GM08714 (cell line): Measurements from ENCODE around the gene RUFY4.
"Not testable (repeated sequence)": the region's sequence is repeated elsewhere in the genome, so short reads cannot be mapped to it uniquely, and the experiment has no call there.

Experiments used
- H3K4me3 ChIP-seq: fragments of 200-500 bp; sonication (Bioruptor generic); 2 replicates; pipeline ENCODE4 v1.5.1; 2014; ENCODE audit warnings: mild to moderate bottlenecking, low read length, inconsistent platforms
- ZNF274 ChIP-seq: IDR thresholded peaks from 2 replicates; pipeline ENCODE4 v1.6.1; 2012; ENCODE audit warnings: mild to moderate bottlenecking, low read depth, low read length

Gene RUFY4

DNA sequence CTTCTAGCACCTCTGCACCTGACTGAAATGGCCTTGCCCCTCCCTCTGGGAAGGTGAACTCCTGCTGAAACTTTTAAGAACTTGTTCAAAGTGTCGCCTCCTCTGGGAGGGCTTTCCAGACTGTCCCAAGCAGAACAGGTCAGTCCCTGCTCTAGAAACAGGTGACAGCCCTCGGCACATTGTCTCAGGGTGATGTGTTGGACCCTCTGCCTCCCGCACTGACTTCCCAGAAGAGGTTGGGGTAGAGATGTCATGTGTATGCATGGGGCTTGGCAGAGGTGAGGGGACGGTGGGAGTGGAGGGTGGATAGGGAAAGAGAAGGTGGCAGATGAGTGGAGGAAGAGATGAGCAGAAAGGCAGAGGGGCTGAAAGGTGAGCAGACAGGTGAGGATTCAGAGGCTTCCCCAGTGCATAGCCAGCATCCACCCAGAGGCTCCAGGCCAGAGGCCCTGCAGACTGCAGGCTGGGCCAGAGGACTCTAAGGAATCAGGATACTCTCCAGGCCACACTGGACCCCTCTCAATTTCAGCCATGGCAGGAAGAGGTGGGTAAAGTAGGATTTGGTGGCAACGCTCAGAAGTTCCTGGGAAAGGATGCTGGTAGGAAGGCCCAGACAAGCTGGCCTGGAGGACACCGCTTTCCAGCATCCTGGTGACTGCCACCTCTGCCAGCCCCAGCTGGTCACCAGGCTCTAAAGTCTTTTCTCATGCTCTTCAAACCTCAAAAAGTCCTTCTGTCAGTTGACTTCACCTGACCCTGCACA lies 41.4 kb upstream of the RUFY4 start:
- no peak for TF ChIP-seq ZNF274
- no peak overlapping the region for H3K4me3 ChIP-seq

DNA sequence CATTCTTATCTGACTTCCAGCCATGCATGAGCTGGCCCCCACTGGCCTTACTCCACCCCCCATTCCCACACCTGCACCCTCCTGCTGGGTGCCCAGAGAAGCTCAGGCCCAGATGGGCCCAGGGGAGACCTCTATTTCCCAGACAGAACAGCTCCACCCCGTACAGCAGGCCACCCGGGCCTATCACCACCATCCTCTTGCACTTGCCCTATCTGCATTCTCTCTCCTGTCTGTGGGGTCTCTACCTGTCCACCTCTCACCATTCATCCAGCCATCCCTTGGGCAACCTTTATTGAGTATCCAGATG lies 40.9 kb upstream of the RUFY4 start:
- no peak overlapping the region for H3K4me3 ChIP-seq
- TF ChIP-seq ZNF274, result no peak

DNA sequence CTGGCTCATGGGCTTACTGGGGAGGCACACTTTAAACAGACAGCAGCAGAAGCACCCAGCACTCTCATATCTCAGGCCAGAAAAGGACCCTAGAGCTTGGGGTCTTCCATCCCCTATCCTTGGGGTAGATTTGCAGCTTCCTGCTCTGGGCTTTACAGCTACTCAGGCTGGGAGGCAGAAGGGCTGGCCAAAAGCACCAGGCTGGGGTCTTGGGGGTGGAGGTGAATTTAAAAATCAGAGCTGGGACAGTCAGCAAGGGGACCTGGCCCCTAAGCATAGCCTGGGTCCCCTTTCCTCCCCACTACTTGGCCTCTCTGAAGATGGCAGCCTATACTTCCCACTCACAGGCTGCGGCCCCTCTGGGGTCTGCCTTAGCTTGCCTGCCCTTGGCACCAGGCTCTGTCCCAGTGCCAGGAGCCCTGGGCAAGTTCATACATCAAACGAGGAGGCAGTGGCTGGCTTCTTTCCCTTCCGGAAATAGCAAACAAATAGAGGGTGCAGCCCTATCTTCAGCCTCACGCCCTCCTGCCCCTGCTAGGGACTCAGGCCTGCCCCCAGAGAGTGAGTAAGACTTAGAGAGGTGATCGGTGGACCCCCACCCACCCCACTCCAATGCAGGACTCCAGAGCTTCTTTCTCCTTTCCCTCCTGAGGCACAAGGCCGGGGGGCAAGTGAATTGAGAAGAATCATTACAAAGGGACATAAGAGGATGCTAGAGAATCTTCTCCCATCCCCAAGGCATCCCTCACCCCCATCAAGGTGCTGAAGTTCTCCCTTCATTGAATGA lies 40.3 kb upstream of the RUFY4 start:
- H3K4me3 ChIP-seq, result no peak overlapping the region
- TF ChIP-seq ZNF274, result no peak

DNA sequence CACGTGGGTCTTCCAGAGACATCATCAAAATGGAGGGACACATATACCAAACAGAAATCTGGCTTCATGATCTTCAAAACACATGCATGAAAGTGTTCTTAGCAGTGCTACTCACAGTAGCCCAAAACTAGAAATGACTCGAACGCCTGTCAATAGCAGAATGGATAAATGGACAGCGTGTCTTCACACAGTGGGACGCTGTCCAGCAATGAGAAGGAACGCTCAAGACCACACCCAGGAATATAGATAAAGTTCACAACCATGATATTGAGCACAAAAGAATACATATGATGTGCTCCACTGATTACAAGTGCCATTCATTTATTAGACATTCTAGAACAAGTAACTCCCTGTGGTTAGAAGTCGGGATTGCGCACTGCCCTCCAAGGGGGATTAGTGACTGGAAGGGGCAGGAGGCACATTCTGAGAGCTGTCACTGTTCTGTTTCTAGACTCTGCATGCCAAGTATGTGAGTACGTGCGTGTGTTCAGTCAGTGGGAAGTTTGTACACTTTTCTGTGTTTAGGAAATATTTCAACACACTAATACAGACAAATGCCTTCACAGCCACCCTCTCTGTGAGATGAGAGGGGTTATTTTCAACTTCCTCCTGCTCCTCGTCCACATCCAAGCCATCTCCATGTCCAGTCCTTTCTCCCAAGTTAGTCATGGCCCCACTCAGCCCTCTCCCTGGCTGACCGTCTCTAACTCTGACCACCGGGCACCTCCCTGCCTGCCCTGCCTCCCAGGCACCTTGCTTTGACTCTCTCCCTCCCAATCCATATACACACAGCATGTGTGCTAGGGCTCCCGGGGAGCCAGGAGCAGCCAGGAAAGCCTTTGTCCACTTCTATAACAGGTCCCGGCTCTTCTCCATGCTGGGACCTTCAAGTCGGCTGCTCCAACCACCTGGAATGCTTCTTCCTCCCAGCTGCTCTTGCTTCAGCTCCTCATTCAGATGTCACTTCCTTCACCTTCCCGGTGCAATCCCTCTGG lies 39.4 kb upstream of the RUFY4 start:
- no peak overlapping the region for H3K4me3 ChIP-seq
- TF ChIP-seq ZNF274, result no peak

DNA sequence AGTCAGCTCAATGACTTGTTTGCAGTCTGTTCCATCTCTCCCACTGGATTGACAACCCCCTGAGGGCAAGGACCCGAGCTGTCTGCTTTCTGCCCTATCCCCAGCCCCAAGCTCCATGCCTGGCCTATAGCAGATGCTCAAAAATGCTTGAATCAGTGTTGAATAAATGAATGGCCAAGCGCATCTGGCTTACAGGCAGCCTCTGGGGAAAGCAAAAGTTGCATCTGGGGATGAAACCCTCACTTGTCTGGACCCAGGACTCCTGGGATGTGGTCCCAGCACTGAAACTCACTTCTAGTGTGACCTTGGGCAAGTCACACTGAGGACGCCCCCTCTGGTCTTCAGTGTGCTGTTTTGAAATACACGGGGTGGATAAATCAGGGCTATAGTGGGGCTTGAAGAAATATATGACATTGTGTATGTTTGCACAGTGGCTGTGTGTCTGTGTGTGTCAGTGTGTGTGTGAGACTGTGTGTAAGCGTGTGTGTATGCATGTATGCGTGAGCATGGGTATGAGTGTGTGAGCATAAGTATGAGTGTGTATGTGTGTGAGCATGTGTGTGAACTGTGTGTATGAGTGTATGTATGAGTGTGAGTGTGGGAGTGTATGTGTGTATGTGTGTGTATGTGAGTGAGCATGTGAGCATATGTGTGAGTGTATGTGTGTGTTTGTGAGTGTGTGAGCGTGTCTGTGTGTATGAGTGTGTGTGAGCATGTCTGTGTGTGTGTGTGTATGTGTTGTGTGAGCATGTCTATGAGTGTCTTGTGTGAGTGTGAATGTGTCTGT lies 38.5 kb upstream of the RUFY4 start:
- no peak for TF ChIP-seq ZNF274
- H3K4me3 ChIP-seq, result no peak overlapping the region

DNA sequence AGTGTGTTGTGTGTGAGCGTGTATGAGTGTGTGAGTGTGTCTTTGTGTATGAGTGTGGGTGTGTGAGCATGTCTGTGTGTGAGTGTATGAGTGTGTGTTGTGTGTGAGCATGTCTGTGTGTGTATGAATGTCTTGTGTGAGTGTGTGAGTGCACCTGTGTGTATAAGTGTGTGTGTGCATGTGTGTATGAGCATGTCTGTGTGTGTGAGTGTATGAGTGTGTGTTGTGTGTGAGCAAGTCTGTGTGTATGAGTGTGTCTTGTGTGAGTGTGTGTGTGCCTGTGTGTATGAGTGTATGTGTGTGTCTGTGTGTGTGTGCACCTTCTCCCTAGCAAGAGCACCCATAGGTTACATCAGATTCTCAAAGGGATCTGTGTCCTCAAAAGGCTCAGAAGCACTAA lies 37.8 kb upstream of the RUFY4 start:
- no peak for TF ChIP-seq ZNF274
- H3K4me3 ChIP-seq, result no peak overlapping the region

DNA sequence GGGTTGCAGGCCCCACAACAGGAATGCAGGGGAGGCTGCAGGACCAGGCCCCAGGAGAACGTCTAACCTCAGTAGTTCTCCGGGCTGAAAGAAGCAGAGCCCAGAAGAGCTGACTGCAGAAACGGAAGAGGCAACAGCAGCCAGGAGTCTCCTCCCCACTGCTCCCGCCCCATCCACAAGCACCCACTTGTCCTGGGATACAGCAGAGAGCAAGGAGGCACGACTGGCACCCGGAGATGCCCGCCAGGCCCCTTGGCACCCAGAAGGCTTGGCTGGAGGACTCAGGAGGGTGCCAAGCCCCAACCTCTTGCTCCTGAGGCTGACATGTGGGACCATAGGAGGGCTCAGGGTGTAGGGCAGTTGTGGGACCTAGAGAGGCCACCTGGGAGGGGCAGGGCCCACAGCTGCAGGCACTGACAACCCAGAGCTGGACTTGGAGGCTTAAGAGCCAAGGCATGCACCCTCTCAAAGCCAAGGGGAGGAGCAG lies 37.2 kb upstream of the RUFY4 start:
- H3K4me3 ChIP-seq, result no peak overlapping the region
- TF ChIP-seq ZNF274, result no peak

- no peak overlapping the region for H3K4me3 ChIP-seq
- no peak for TF ChIP-seq ZNF274
Observed at GRCh38 chr2:218032336-218033171, 36.5 kb upstream of the RUFY4 start.

GRCh38 chr2:218033208-218033589 lies 35.9 kb upstream of the RUFY4 start:
- no peak for TF ChIP-seq ZNF274
- no peak overlapping the region for H3K4me3 ChIP-seq

GRCh38 chr2:218033590-218034496 lies 35.2 kb upstream of the RUFY4 start:
- H3K4me3 ChIP-seq, result no peak overlapping the region; the same call in 1 of the 2 replicates

DNA sequence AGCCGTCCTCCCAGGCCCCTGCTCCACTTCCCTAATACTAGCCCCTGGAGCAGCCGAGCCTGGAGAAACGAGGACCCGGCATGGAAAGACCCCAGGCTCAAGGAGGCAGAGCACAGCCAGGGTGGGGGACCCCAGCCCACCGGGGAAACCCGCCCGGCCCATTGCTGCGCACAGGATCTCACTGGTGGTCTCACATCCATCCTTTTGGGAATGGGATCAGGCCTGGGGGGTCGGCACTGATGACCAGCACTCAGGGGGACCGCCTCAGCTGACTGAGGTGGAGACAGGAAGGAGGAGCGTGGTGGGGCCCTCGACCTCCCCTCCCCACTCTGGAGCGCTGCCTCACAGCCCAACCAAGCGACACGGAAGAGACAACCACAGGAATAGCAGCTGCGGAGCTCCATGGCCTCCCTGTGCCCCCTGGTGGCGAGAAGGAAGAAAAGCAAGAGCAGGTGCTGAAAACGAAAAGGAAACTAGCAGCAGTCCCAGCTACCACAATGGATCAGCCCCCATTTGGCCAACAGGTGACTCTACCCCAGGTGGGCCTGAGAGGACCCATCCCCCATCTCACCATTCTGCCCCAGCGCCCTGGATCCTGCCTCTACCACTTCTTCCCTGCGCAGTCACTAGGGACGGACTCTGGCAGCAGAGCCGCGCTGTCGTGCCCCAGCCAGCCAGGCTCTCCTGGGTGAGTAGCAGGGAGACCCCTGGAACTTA lies 34.4 kb upstream of the RUFY4 start:
- H3K4me3 ChIP-seq, result not testable (repeated sequence)

More at GRCh38 chr2:218033590-218034496, 35.2 kb upstream of the RUFY4 start:
- TF ChIP-seq ZNF274, result no peak
